Smooth muscle cell (in vitro differentiated cells): ENCODE data around the gene ENO2. TPM values are rescaled to one million over a fixed set of nuclear protein-coding genes. Genes with fewer than 3 reads are reported as not detected.

ENCODE experiments used
- DNase-seq: peaks from one replicate; lab custom pipeline; 2025; ENCODE audit not compliant: unreplicated experiment; lab: John Stamatoyannopoulos, UW
- H2AFZ ChIP-seq: fragments of 200-600 bp; sonication (generic); 2 replicates; pipeline ENCODE4 v1.6.0; 2016; ENCODE audit warnings: antibody characterized with exemption, low read depth, mild to moderate bottlenecking
- H3F3A ChIP-seq: fragments of 200-600 bp; sonication (generic); 2 replicates; pipeline ENCODE4 v1.6.0; 2017; ENCODE audit warnings: antibody characterized with exemption, low read depth
- H3K27ac ChIP-seq: fragments of 200-600 bp; sonication (generic); 2 replicates; pipeline ENCODE4 v1.5.1; 2016; ENCODE audit warnings: low read depth, mild to moderate bottlenecking
- H3K27me3 ChIP-seq: fragments of 200-600 bp; sonication (generic); 2 replicates; pipeline ENCODE4 v1.6.1; 2016; ENCODE audit warnings: low read depth, mild to moderate bottlenecking
- H3K36me3 ChIP-seq: fragments of 200-600 bp; sonication (generic); 2 replicates; pipeline ENCODE4 v1.5.1; 2016; ENCODE audit warnings: low read depth
- H3K4me1 ChIP-seq: fragments of 200-600 bp; sonication (generic); 2 replicates; pipeline ENCODE4 v1.5.1; 2016; ENCODE audit warnings: low read depth
- H3K4me2 ChIP-seq: fragments of 200-600 bp; sonication (generic); 2 replicates; pipeline ENCODE4 v1.6.0; 2016; ENCODE audit warnings: mild to moderate bottlenecking
- H3K4me3 ChIP-seq: fragments of 200-600 bp; sonication (generic); 2 replicates; pipeline ENCODE4 v1.5.1; 2016; ENCODE audit warnings: mild to moderate bottlenecking
- H3K79me2 ChIP-seq: fragments of 200-600 bp; sonication (generic); 2 replicates; pipeline ENCODE4 v1.6.0; 2016; ENCODE audit warnings: low read depth, mild to moderate bottlenecking
- H3K9ac ChIP-seq: fragments of 200-600 bp; sonication (generic); 2 replicates; pipeline ENCODE4 v1.6.0; 2016; ENCODE audit warnings: low read depth
- H3K9me3 ChIP-seq: fragments of 200-600 bp; sonication (generic); replicated peaks from 2 replicates; pipeline ENCODE4 v1.5.1; 2016; ENCODE audit warnings: low read depth
- H4K20me1 ChIP-seq: fragments of 200-600 bp; sonication (generic); 2 replicates; pipeline ENCODE4 v1.6.0; 2016; ENCODE audit warnings: low read depth
- WGBS: methylation state at CpG from one replicate; pipeline ENCODE4 v1.1.7; 2016; ENCODE audit warnings: low lambda C conversion rate; 5-methylcytosine and 5-hydroxymethylcytosine counted together
- polyA plus RNA-seq: library from polyadenylated mRNA; unstranded; fragments of >200 nt; fragmentation: Nextera tagmentation; extraction: Ambion mirVana; gene quantifications from 2 replicates; pipeline ENCODE4 v1.2.1, GENCODE V29; 2016
- total RNA-seq: library from RNA; depleted of rRNA; stranded (reverse); fragments of >200 nt; gene quantifications from 2 replicates; pipeline ENCODE4 v1.2.3, GENCODE V29; 2014
- TF ChIP-seq, protein P1 (sequence below): fragments of 200-600 bp; sonication (generic); IDR thresholded peaks from 2 replicates; pipeline ENCODE4 v1.5.1; 2017; ENCODE audit warnings: borderline replicate concordance, mild to moderate bottlenecking, antibody characterized with exemption; ENCODE audit not compliant: insufficient read depth, poor library complexity, severe bottlenecking

The ENO2 gene
- total and polyA plus RNA-seq, 2 experiments from 2014 or later = 52.5 to 105 TPM

- H3K27me3 ChIP-seq = no peaks in the 10 kb centered on the region
- H3K9me3 ChIP-seq = no peaks in the 10 kb centered on the region
- H3K4me3 ChIP-seq = no peak overlapping the region
- H3K79me2 ChIP-seq = no peaks in the 10 kb centered on the region
- H3K36me3 ChIP-seq = no peaks in the 10 kb centered on the region
- H3K9ac ChIP-seq = no peak overlapping the region
- no peak overlapping the region for H2AFZ ChIP-seq
- H3K27ac ChIP-seq = no peak overlapping the region
- TF ChIP-seq, protein P1, sequence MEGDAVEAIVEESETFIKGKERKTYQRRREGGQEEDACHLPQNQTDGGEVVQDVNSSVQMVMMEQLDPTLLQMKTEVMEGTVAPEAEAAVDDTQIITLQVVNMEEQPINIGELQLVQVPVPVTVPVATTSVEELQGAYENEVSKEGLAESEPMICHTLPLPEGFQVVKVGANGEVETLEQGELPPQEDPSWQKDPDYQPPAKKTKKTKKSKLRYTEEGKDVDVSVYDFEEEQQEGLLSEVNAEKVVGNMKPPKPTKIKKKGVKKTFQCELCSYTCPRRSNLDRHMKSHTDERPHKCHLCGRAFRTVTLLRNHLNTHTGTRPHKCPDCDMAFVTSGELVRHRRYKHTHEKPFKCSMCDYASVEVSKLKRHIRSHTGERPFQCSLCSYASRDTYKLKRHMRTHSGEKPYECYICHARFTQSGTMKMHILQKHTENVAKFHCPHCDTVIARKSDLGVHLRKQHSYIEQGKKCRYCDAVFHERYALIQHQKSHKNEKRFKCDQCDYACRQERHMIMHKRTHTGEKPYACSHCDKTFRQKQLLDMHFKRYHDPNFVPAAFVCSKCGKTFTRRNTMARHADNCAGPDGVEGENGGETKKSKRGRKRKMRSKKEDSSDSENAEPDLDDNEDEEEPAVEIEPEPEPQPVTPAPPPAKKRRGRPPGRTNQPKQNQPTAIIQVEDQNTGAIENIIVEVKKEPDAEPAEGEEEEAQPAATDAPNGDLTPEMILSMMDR = no peak
- H3F3A ChIP-seq = no peaks in the 10 kb centered on the region
- no peaks in the 10 kb centered on the region for H4K20me1 ChIP-seq
- 93% methylated on average over 6 of the region's 6 CpGs for WGBS
- DNase-seq = no peak
- no peak overlapping the region for H3K4me2 ChIP-seq
- no peaks in the 10 kb centered on the region for H3K4me1 ChIP-seq
These were observed 17.4 kb upstream of the ENO2 start for GRCh38 chr12:6896846-6897435.

DNA sequence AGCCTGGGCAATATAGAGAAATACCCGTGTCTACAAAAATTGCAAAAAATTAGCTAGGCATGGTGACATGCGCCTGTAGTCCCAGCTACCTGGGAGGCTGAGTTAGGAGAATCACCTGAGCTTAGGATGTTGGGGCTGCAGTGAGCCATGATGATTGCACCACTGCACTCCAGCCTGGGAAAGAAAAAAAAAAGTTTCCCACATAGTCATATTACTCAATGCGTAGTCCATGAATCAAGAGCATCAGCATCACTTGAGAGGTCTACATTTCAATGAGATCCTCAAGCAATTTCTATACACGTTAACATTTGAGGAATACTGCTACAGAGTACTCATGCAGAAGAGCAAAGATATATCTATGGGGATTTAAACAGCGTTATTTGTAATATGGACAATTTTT is 15.0 kb upstream of the ENO2 start:
- DNase-seq = no peak
- Histone ChIP-seq H3K4me2 (no peak overlapping the region), H4K20me1 (no peaks in the 10 kb centered on the region), H3K27ac (no peak overlapping the region), H3K9me3 (no peaks in the 10 kb centered on the region), H3K79me2 (no peaks in the 10 kb centered on the region), H3K27me3 (no peaks in the 10 kb centered on the region), H3K9ac (no peak overlapping the region), H3K4me1 (peaks cover 4% of the 10 kb centered on the region), H3K4me3 (no peak overlapping the region), H2AFZ (no peak overlapping the region), H3F3A (no peaks in the 10 kb centered on the region), H3K36me3 (no peaks in the 10 kb centered on the region)
- TF ChIP-seq, protein P1 = no peak
- 93% methylated on average over 5 of the region's 5 CpGs for WGBS

DNA sequence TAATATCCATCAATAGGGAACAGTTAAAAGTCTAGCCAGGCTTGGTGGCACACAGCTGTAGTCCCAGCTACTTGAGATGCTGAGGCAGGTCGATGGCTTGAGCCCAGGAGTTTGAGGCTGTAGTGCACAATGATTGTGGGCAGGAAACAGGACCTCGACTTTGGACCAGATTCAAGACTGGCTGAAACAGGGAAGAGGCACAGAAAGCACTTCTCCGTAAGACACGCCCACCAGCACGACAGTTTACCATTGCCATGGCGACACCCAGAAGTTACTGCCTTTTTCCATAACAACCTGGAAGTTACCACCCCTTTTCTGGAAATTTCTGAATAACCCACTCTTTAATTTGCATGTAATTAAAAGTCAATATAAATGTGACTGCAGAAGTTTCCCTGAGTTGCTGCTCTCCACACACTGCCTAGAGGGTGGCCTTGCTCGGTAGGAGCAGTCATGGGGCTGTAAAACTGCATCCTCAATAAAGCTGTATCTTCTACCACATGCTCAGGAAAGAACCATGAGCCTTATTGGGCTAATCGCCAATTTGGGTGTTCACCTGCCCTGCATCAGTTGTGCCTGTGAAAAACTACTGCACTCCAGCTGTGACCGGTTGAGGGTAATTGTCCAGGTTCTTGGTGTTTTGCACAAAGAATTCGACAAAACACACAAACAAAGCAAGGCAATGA is 14.4 kb upstream of the ENO2 start:
- no peaks in the 10 kb centered on the region for H3K36me3 ChIP-seq
- TF ChIP-seq, protein P1 = no peak
- no peak overlapping the region for H2AFZ ChIP-seq
- no peaks in the 10 kb centered on the region for H3F3A ChIP-seq
- H3K27ac ChIP-seq = no peak overlapping the region
- H4K20me1 ChIP-seq = no peaks in the 10 kb centered on the region
- H3K4me2 ChIP-seq = no peak overlapping the region
- H3K4me3 ChIP-seq = no peak overlapping the region
- no peak overlapping the region for H3K9ac ChIP-seq
- peaks cover 5% of the 10 kb centered on the region for H3K4me1 ChIP-seq
- H3K27me3 ChIP-seq = no peaks in the 10 kb centered on the region
- no peaks in the 10 kb centered on the region for H3K79me2 ChIP-seq
- 87% methylated on average over 10 of the region's 10 CpGs for WGBS
- no peaks in the 10 kb centered on the region for H3K9me3 ChIP-seq
- no peak for DNase-seq

GRCh38 chr12:6902448-6902847 is 11.9 kb upstream of the ENO2 start:
- H4K20me1 ChIP-seq = no peaks in the 10 kb centered on the region
- 94% methylated on average over 4 of the region's 4 CpGs for WGBS
- H3K4me3 ChIP-seq = no peak overlapping the region
- no peak overlapping the region for H3K9ac ChIP-seq
- TF ChIP-seq, protein P1 = no peak
- no peaks in the 10 kb centered on the region for H3K9me3 ChIP-seq
- peaks cover 10% of the 10 kb centered on the region for H3K4me1 ChIP-seq
- H3K36me3 ChIP-seq = no peaks in the 10 kb centered on the region
- no peak overlapping the region for H2AFZ ChIP-seq
- H3K79me2 ChIP-seq = no peaks in the 10 kb centered on the region
- H3K27ac ChIP-seq = no peak overlapping the region
- DNase-seq = no peak
- no peak overlapping the region for H3K4me2 ChIP-seq
- H3F3A ChIP-seq = no peaks in the 10 kb centered on the region
- no peaks in the 10 kb centered on the region for H3K27me3 ChIP-seq
